PC-3 (cell line): ENCODE measurements around the gene ACP6. TPM values are rescaled to one million over a fixed set of nuclear protein-coding genes. Genes with fewer than 3 reads are reported as not detected.

Experiments used
- ATAC-seq: fragments of 200-7000 bp; cut with Tn5 transposase; 2 replicates; pipeline ENCODE4 v1.9.1; 2020; ENCODE audit warnings: mild to moderate bottlenecking, moderate library complexity
- BruUV-seq: library from RNA; stranded (reverse); fragments of 400-500 nt; replicated peaks from 2 replicates; lab custom pipeline; 2021; lab: Mats Ljungman, UMichigan
- CTCF ChIA-PET: fragments of 300-600 bp; sonication (Branson Sonifier 250); formaldehyde crosslinking; loops from one replicate; lab custom pipeline; 2022; ENCODE audit warnings: antibody characterized with exemption; lab: Charles Lee
- POLR2A ChIA-PET: fragments of 300-600 bp; sonication (Branson Sonifier 250); formaldehyde crosslinking; loops from one replicate; lab custom pipeline; 2022; ENCODE audit warnings: antibody characterized with exemption; ENCODE audit not compliant: unreplicated experiment; lab: Charles Lee
- DNase-seq: peaks from one replicate; pipeline ENCODE4 v3.0.0-alpha.2; 2015
- H2AFZ ChIP-seq: fragments of 300-600 bp; sonication (generic); 2 replicates; pipeline ENCODE4 v1.6.0; 2016; ENCODE audit warnings: antibody characterized with exemption, low read length
- H3F3A ChIP-seq: fragments of 300-600 bp; sonication (generic); one replicate; pipeline ENCODE4 v1.6.0; 2017; ENCODE audit warnings: antibody characterized with exemption, low read length, control low read depth, mild to moderate bottlenecking; ENCODE audit not compliant: unreplicated experiment
- H3K27ac ChIP-seq: fragments of 300-600 bp; sonication (generic); 2 replicates; pipeline ENCODE4 v1.5.1; 2016; ENCODE audit warnings: mild to moderate bottlenecking, low read length
- H3K27me3 ChIP-seq: fragments of 300-600 bp; sonication (generic); 2 replicates; pipeline ENCODE4 v1.6.1; 2016; ENCODE audit warnings: low read length, mixed read lengths
- H3K36me3 ChIP-seq: fragments of 300-600 bp; sonication (generic); 2 replicates; pipeline ENCODE4 v1.6.1; 2016; ENCODE audit warnings: low read depth, mixed run types, low read length, mixed read lengths
- H3K4me1 ChIP-seq: fragments of 300-600 bp; sonication (generic); 2 replicates; pipeline ENCODE4 v1.5.1; 2016; ENCODE audit warnings: low read length; ENCODE audit not compliant: insufficient read depth
- H3K4me2 ChIP-seq: fragments of 300-600 bp; sonication (generic); 2 replicates; pipeline ENCODE4 v1.6.0; 2016; ENCODE audit warnings: low read length
- H3K4me3 ChIP-seq: fragments of 300-600 bp; sonication (generic); 2 replicates; pipeline ENCODE4 v1.5.1; 2016; ENCODE audit warnings: mild to moderate bottlenecking, low read length, mixed read lengths
- H3K79me2 ChIP-seq: fragments of 300-600 bp; sonication (generic); 2 replicates; pipeline ENCODE4 v1.6.1; 2017; ENCODE audit warnings: low read length, mixed read lengths
- H3K9ac ChIP-seq: fragments of 300-600 bp; sonication (generic); 2 replicates; pipeline ENCODE4 v1.6.0; 2016; ENCODE audit warnings: mild to moderate bottlenecking, low read length
- H3K9me2 ChIP-seq: fragments of 300-600 bp; sonication (generic); replicated peaks from 2 replicates; pipeline ENCODE4 v1.6.1; 2016; ENCODE audit warnings: mixed run types, low read length, mixed read lengths
- H3K9me3 ChIP-seq: fragments of 300-600 bp; sonication (generic); 2 replicates; pipeline ENCODE4 v1.6.1; 2016; ENCODE audit warnings: low read length, mixed read lengths
- H4K20me1 ChIP-seq: fragments of 300-600 bp; sonication (generic); 2 replicates; pipeline ENCODE4 v1.6.1; 2016; ENCODE audit warnings: low read length, mixed read lengths
- CTCF ChIP-seq: fragments of 300-600 bp; sonication (generic); conservative IDR thresholded peaks from 2 replicates; pipeline ENCODE4 v1.5.1; 2017; ENCODE audit warnings: antibody characterized with exemption, low read depth, mild to moderate bottlenecking, low read length
- EZH2 ChIP-seq: fragments of 300-600 bp; sonication (generic); IDR thresholded peaks from one replicate; pipeline ENCODE4 v1.6.1; 2017; ENCODE audit warnings: antibody characterized with exemption, mild to moderate bottlenecking, low read length; ENCODE audit not compliant: unreplicated experiment
- EZH2phosphoT487 ChIP-seq: fragments of 300-600 bp; sonication (generic); IDR thresholded peaks from 2 replicates; pipeline ENCODE4 v1.6.1; 2018; ENCODE audit warnings: mild to moderate bottlenecking, antibody characterized with exemption, low read length, borderline replicate concordance
- intact Hi-C: fragments of 100-400 bp; cut with micrococcal nuclease; formaldehyde crosslinking; loops from 2 replicates; pipeline ENCODE4 v1.9.0; 2023
- total RNA-seq: library from RNA; depleted of rRNA; stranded (reverse); fragments of >200 nt; gene quantifications from 2 replicates; pipeline ENCODE4 v1.2.3, GENCODE V29; 2014

ACP6 gene
- total RNA-seq, 1 experiment from 2014 or later: 51.2 TPM

DNA sequence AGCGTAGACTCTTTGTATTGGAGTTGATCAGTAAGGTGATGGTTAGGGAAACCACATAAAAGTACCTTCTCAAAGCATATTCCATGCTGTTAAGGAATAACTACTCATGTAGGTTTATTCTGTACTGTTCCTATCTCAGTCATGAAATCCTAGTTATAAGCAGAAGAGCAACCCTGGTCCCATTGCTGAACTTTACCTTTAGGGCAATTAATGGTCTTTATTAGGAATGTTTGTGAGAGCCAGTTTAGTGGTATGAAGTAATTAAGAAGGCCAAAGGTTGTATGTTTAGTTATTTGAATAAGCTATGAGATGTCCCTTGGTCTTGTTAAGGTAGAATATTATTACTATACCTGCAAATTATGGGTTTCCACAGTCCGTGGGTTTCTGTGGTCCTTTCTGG, 44.0 kb downstream of the ACP6 start:
- Histone ChIP-seq H3K9me3 (no peaks in the 10 kb centered on the region), H3K9me2 (no peaks in the 10 kb centered on the region), H3K79me2 (no peaks in the 10 kb centered on the region), H3K9ac (no peak overlapping the region), H3K4me1 (no peaks in the 10 kb centered on the region), H3K27me3 (no peaks in the 10 kb centered on the region), H3K27ac (no peak overlapping the region), H4K20me1 (no peaks in the 10 kb centered on the region), H2AFZ (no peak overlapping the region), H3F3A (no peaks in the 10 kb centered on the region), H3K4me2 (no peak overlapping the region), H3K36me3 (peaks cover 25% of the 10 kb centered on the region; the same call in 1 of the 2 replicates), H3K4me3 (no peak overlapping the region)
- ChIA-PET POLR2A (no interaction called here), CTCF (no interaction called here)
- intact Hi-C loops: loop anchor here (5.0 kb wide), 2 partner anchors 266 to 354 kb away; no protein-coding TSS in a partner anchor
- TF ChIP-seq EZH2phosphoT487 (no peak), EZH2 (no peak), CTCF (no peak)
- no TSS peak for BruUV-seq
- ATAC-seq (no peak), DNase-seq (no peak)

GRCh38 chr1:147625362-147625995, 44.8 kb downstream of the ACP6 start:
- BruUV-seq: no TSS peak
- no peak overlapping the region for H3K4me2 ChIP-seq
- no peak overlapping the region for H3K4me3 ChIP-seq
- no peaks in the 10 kb centered on the region for H3F3A ChIP-seq
- H2AFZ ChIP-seq: no peak overlapping the region
- no peaks in the 10 kb centered on the region for H3K79me2 ChIP-seq
- DNase-seq (no peak), ATAC-seq (no peak)
- H3K27me3 ChIP-seq: no peaks in the 10 kb centered on the region
- H3K9me3 ChIP-seq: no peaks in the 10 kb centered on the region
- no peaks in the 10 kb centered on the region for H3K4me1 ChIP-seq
- intact Hi-C loops: loop anchor here (5.0 kb wide), 2 partner anchors 267 to 353 kb away; no protein-coding TSS in a partner anchor
- TF ChIP-seq EZH2phosphoT487: no peak
- no peak for TF ChIP-seq CTCF
- CTCF ChIA-PET: no interaction called here
- peaks cover 25% of the 10 kb centered on the region; the same call in 1 of the 2 replicates for H3K36me3 ChIP-seq
- H3K9ac ChIP-seq: no peak overlapping the region
- no peaks in the 10 kb centered on the region for H3K9me2 ChIP-seq
- POLR2A ChIA-PET: interaction anchor here (0.6 kb wide), 1 partner anchor 15 kb away, joined by 3 read pairs; no protein-coding TSS in a partner anchor
- no peak overlapping the region for H3K27ac ChIP-seq
- H4K20me1 ChIP-seq: no peaks in the 10 kb centered on the region

- H3F3A ChIP-seq: no peaks in the 10 kb centered on the region
- H3K4me2 ChIP-seq: no peak overlapping the region
- TF ChIP-seq EZH2phosphoT487: no peak
- no peak for TF ChIP-seq EZH2
- TF ChIP-seq CTCF: no peak
- ChIA-PET CTCF (no interaction called here), POLR2A (no interaction called here)
- H3K36me3 ChIP-seq: peaks cover 29% of the 10 kb centered on the region
- H3K9me3 ChIP-seq: no peaks in the 10 kb centered on the region
- H3K4me3 ChIP-seq: no peak overlapping the region
- BruUV-seq: TSS peak; percentile 4
- no peak overlapping the region for H3K9ac ChIP-seq
- ATAC-seq (no peak), DNase-seq (no peak)
- no peaks in the 10 kb centered on the region for H3K79me2 ChIP-seq
- H3K27me3 ChIP-seq: no peaks in the 10 kb centered on the region
- no peaks in the 10 kb centered on the region for H4K20me1 ChIP-seq
- intact Hi-C loops: no loop called here
- no peak overlapping the region for H3K27ac ChIP-seq
- H2AFZ ChIP-seq: no peak overlapping the region
- no peaks in the 10 kb centered on the region for H3K9me2 ChIP-seq
- no peaks in the 10 kb centered on the region for H3K4me1 ChIP-seq
These were observed 45.8 kb downstream of the ACP6 start for GRCh38 chr1:147624529-147624928.
